Activated naive CD4-positive, alpha-beta T cell treated with anti-CD3 and anti-CD28 coated beads for 36 hours (primary cell): ENCODE results near the gene HABP2. TPM values are rescaled to one million over a fixed set of nuclear protein-coding genes. Genes with fewer than 3 reads are reported as not detected.

ENCODE experiments used
- CTCF ChIA-PET: fragments of 350-600 bp; sonication (Branson Sonifier 250); formaldehyde crosslinking; loops from one replicate; lab custom pipeline; 2021; ENCODE audit warnings: antibody characterized with exemption; lab: Charles Lee
- DNase-seq: peaks from one replicate; pipeline ENCODE4 v3.0.0-alpha.2; 2020
- H3K27ac Mint-ChIP-seq: one replicate; pipeline ENCODE4 v1.8.0; 2021; ENCODE audit warnings: mild to moderate bottlenecking, mixed read lengths
- H3K27me3 Mint-ChIP-seq: one replicate; pipeline ENCODE4 v1.8.0; 2021; ENCODE audit warnings: low read depth, mixed read lengths
- H3K36me3 Mint-ChIP-seq: one replicate; pipeline ENCODE4 v1.8.0; 2021; ENCODE audit warnings: low read depth, mixed read lengths
- H3K4me1 Mint-ChIP-seq: one replicate; pipeline ENCODE4 v1.8.0; 2021; ENCODE audit warnings: low read depth, mixed read lengths
- H3K4me3 Mint-ChIP-seq: one replicate; pipeline ENCODE4 v1.8.0; 2021; ENCODE audit warnings: mild to moderate bottlenecking, moderate library complexity, mixed read lengths
- H3K9me3 Mint-ChIP-seq: one replicate; pipeline ENCODE4 v1.8.0; 2021; ENCODE audit warnings: mixed read lengths
- intact Hi-C: fragments of 100-400 bp; cut with micrococcal nuclease; formaldehyde crosslinking; loops from one replicate; pipeline ENCODE4 v1.15.1; 2023
- total RNA-seq, 2 experiments: library from RNA; stranded (reverse); gene quantifications; one replicate each; pipeline ENCODE4 v1.2.3, GENCODE V29; 2021

The HABP2 gene
- total RNA-seq, 2 experiments from 2014 or later = not detected

DNA sequence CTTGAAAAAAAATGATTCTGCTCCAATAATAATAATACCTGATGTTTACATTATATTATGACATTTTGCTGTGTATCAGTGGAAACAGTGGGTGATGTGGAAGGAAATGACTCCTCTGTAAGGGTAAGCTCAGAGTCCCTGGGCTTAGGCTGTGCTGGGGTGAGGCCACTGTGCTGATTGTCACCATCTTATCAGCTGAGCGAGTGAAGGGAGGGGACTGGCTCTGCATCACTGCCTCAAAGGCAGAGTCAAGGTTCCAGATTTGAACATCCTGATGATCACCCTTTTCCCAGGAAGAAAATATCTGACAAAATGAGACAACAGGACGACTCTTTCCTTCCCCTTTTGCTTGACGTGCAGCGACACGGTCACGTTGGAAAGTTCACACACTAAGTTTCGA, 24.0 kb upstream of the HABP2 start:
- H3K9me3 Mint-ChIP-seq = no peaks in the 10 kb centered on the region
- intact Hi-C loops = no loop called here
- no peaks in the 10 kb centered on the region for H3K36me3 Mint-ChIP-seq
- H3K4me3 Mint-ChIP-seq = no peak overlapping the region
- CTCF ChIA-PET = no interaction called here
- peaks cover under 1% of the 10 kb centered on the region for H3K27me3 Mint-ChIP-seq
- no peaks in the 10 kb centered on the region for H3K4me1 Mint-ChIP-seq
- DNase-seq = no peak
- H3K27ac Mint-ChIP-seq = no peak overlapping the region

DNA sequence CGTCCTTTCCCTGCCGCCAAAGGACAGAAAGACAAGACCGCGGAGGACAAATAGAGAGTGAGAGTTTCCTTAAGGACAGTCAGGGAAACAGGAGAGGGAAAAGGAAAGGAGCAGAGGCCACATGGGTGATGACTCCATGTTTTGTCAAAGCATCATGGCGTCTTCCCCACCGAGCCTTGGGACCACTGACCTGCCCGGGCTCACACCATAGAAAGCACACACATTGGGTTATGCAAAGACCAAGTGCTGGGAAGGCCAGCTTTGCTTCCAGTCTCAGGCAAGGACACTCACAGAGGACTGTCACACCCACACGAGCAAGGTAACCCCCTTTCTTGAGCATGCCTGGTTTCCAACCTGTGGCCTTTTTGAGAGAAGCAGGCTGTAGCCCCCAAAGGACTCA, 23.3 kb upstream of the HABP2 start:
- Mint-ChIP-seq H3K9me3 (no peaks in the 10 kb centered on the region), H3K4me1 (no peaks in the 10 kb centered on the region), H3K27me3 (no peaks in the 10 kb centered on the region), H3K36me3 (no peaks in the 10 kb centered on the region), H3K4me3 (no peak overlapping the region), H3K27ac (no peak overlapping the region)
- no peak for DNase-seq
- CTCF ChIA-PET = no interaction called here
- intact Hi-C loops = no loop called here

DNA sequence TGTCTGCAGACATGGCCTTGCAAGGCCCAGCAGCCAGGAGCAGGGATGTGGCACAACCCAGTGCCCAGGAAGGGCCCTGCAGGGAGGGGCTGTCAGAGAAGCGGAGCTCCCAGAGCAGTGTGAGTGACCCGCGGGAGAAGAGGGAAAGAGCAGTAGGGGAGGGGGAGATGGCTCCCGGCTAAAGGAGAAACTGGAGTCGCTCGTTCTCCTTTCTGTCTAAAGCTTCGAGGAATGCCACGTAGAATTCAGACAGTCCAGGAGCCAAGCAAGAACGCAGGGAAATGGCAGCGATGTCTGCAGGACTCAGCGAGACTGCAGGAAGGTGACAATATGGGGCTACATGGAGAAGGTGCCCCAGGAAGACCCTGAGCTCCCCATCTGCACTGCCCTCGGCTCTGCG, 22.4 kb upstream of the HABP2 start:
- Mint-ChIP-seq H3K9me3 (peaks cover 4% of the 10 kb centered on the region), H3K36me3 (no peaks in the 10 kb centered on the region), H3K4me3 (no peak overlapping the region), H3K4me1 (no peaks in the 10 kb centered on the region), H3K27me3 (peaks cover 4% of the 10 kb centered on the region), H3K27ac (no peak overlapping the region)
- no peak for DNase-seq
- CTCF ChIA-PET = no interaction called here
- intact Hi-C loops = no loop called here

DNA sequence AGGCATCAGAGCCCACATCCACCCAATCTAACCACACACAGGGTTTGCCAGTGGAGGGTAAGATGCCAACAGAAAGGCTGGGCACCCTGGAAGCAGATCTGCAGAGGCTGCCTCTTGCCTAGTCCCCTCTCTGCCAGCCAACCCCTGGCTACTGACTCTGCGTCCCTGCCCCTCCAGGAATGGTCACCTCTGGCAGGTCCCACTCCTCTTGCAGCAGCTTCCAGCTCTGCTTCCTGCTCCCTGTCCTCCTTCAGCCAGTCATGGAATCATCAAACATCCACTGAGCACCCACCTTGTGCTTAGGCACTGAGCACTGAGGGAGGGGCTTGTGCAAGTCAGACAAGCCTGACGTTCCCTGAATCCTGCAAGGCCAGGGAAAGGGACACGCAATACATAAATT, 20.1 kb upstream of the HABP2 start:
- H3K36me3 Mint-ChIP-seq = no peaks in the 10 kb centered on the region

DNA sequence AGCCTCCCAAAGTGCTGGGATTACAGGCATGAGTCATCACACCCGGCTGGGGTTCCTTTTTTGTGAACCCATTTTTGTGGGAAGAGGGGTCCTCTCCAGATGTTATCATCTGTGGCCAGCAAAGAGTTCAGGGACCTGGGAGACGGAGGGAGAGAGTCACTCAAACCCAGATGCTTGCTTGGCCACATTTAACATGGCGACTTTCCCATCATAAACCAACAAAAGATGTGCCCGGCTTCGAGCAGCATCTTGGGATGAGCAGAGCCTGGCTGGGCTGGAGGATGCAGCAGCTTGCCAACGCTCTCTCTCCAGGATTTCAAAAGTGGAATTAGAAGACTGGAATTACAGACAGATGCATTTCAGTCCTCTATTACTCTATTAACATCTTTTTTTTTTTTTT, 19.1 kb upstream of the HABP2 start:
- no peaks in the 10 kb centered on the region for H3K36me3 Mint-ChIP-seq
- peaks cover 7% of the 10 kb centered on the region for H3K27me3 Mint-ChIP-seq
- no peak overlapping the region for H3K27ac Mint-ChIP-seq
- CTCF ChIA-PET = no interaction called here
- H3K4me3 Mint-ChIP-seq = no peak overlapping the region
- H3K9me3 Mint-ChIP-seq = peaks cover 4% of the 10 kb centered on the region
- intact Hi-C loops = no loop called here
- no peaks in the 10 kb centered on the region for H3K4me1 Mint-ChIP-seq
- no peak for DNase-seq

More for the DNA sequence above, 20.1 kb upstream of the HABP2 start:
- CTCF ChIA-PET = no interaction called here
- no peak for DNase-seq
- Mint-ChIP-seq H3K4me1 (no peaks in the 10 kb centered on the region), H3K27ac (no peak overlapping the region), H3K27me3 (peaks cover 7% of the 10 kb centered on the region), H3K4me3 (no peak overlapping the region), H3K9me3 (peaks cover 4% of the 10 kb centered on the region)
- intact Hi-C loops = no loop called here

DNA sequence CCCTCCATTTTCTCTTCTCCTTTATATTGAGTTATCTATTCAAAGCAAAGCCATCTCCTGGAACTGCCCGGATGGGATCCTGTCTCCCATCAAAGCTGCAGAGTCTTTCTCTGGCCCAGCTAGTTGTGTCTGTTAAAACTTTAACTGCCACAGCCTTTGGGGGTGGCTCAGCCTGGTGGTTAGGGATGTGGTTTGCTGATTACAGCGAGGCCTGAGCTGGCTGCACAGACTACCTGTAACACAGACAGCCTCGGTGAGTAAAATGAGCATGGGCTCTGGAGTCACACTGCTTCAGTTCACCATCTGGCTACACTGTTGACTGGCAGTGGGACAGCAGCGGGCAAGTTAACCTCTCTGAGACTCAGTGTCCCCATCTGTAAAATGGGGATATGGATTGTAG, 18.4 kb upstream of the HABP2 start:
- intact Hi-C loops = no loop called here
- peaks cover 4% of the 10 kb centered on the region for H3K9me3 Mint-ChIP-seq
- no peak overlapping the region for H3K4me3 Mint-ChIP-seq
- no peak overlapping the region for H3K27ac Mint-ChIP-seq
- H3K27me3 Mint-ChIP-seq = peaks cover 7% of the 10 kb centered on the region
- no peaks in the 10 kb centered on the region for H3K36me3 Mint-ChIP-seq
- no peak for DNase-seq
- CTCF ChIA-PET = no interaction called here
- H3K4me1 Mint-ChIP-seq = no peaks in the 10 kb centered on the region

DNA sequence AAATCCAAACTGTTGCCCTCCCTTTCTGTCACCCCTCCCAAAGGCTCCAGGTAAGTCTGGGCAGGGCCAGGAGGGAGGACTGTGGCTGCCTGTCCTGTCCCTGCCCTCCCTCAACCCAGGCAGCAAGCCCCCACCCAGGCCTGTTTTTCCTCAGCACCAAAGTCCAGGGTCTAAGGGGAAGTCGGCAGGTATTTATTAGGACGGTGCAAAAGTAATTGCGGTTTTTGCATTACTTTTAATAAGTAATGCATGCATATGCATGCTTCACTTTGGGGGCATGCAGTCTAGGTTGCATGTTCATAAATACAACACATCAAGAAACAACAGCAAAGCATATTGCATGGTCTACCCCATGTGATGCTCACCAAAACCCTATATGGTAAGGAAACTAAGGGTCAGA, 15.2 kb upstream of the HABP2 start:
- intact Hi-C loops = no loop called here
- Mint-ChIP-seq H3K9me3 (peaks cover 4% of the 10 kb centered on the region), H3K4me1 (no peaks in the 10 kb centered on the region), H3K27me3 (peaks cover 7% of the 10 kb centered on the region), H3K27ac (no peak overlapping the region), H3K36me3 (no peaks in the 10 kb centered on the region), H3K4me3 (no peak overlapping the region)
- CTCF ChIA-PET = no interaction called here
- DNase-seq = no peak

DNA sequence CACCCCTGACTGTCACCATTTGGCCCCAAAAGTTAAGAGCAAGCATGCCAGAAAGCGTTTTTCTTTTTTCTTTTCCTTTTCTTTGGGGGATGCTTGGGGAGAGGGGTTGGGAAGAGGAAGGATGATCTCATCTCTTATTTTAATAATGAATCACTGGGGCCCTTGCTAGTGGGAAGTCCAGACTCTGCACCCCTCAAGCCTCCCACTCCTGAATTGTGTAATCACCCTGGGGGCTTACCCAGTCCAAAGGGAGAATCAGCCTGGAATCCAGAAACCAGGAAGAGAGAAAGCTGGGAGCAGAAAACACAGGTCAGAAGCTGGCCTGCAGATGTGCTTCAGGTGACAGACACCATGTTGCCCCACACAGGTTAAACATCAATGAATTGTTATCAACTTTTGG, 14.7 kb upstream of the HABP2 start:
- Mint-ChIP-seq H3K4me1 (no peaks in the 10 kb centered on the region), H3K27me3 (peaks cover 7% of the 10 kb centered on the region), H3K4me3 (no peak overlapping the region), H3K27ac (no peak overlapping the region), H3K36me3 (no peaks in the 10 kb centered on the region), H3K9me3 (peaks cover 4% of the 10 kb centered on the region)
- intact Hi-C loops = no loop called here
- CTCF ChIA-PET = no interaction called here
- DNase-seq = no peak

DNA sequence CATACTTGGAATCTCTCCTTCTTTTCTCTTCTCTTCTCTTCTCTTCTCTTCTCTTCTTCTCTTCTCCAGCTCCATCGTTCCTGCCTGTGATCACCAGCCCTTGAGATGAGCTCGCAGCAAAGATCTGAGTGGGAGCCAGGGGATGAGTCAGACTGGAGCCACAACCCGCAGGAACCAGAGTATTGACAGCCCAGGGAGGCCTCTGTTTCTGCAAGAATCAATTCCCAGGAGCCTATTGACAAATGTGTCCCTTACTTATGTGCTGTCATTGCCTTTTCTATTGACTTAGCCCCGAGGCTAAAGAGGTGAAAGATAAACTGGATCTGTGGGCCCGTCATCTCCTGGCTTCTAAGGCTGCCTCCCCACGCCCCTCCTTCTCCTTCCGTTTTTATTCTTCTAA, 13.1 kb upstream of the HABP2 start:
- intact Hi-C loops = no loop called here
- peaks cover 7% of the 10 kb centered on the region for H3K27me3 Mint-ChIP-seq
- no peak overlapping the region for H3K4me3 Mint-ChIP-seq
- H3K36me3 Mint-ChIP-seq = no peaks in the 10 kb centered on the region
- peaks cover 4% of the 10 kb centered on the region for H3K9me3 Mint-ChIP-seq
- DNase-seq = no peak
- no peak overlapping the region for H3K27ac Mint-ChIP-seq
- no peaks in the 10 kb centered on the region for H3K4me1 Mint-ChIP-seq
- CTCF ChIA-PET = interaction anchor here (0.5 kb wide), 1 partner anchor 1230 kb away, joined by 3 read pairs; no protein-coding TSS in a partner anchor

DNA sequence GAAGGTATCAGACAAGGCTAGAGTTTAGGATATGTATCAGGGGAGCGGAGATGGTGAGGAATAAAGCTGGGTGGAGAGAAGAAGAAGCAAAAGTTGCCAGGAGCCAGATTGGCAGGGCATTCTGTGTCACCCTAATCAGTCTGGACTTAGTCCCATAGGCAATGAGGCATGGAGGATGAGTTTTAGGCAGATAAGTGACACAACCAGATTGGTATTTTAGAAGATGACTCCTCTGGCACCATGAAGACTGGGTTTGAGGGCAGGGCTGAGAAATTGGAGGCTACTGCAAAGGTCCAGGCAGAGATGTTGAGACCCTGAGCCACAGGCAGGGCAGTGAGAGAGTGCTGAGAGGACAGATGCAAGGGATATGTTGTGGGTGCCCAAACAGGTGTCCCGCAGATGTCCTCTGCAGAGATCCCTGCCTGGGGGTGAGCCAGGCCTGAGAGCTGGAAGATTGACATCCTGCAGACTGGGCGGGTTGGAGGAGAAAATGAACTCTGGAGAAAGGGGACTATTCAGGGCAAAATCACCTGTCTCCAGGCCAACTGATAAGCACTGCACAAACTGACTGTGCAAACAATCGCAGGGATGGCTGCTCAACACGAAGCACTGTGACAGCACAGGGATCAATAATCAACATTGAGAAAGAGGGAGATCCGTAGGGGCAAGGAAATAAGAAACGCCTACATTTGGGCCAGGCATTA, 11.9 kb upstream of the HABP2 start:
- Mint-ChIP-seq H3K4me3 (no peak overlapping the region), H3K9me3 (no peaks in the 10 kb centered on the region), H3K36me3 (no peaks in the 10 kb centered on the region), H3K27ac (no peak overlapping the region), H3K27me3 (peaks cover 2% of the 10 kb centered on the region), H3K4me1 (no peaks in the 10 kb centered on the region)
- intact Hi-C loops = no loop called here
- DNase-seq = no peak
- CTCF ChIA-PET = interaction anchor here (0.8 kb wide), 1 partner anchor 22 kb away, joined by 3 read pairs; no protein-coding TSS in a partner anchor

DNA sequence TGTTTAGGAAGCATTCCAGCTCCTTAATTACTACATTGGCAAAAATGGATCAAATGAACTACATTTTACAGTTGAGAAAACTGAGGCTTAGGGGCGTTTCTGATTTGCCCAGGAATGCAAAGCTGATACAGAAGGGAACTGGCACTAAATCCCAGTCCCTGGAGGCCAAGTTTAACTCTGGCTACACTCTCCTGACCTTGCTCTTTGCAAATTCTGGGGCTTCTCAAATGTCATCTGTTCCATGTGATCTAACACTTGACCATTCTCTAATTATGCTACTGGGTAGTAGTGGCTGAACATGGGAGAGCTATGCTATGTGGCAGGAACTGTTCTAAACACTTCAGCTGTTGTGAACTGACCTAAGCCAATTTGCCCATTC, 11.3 kb upstream of the HABP2 start:
- Mint-ChIP-seq H3K4me1 (no peaks in the 10 kb centered on the region), H3K27me3 (peaks cover 5% of the 10 kb centered on the region), H3K4me3 (no peak overlapping the region), H3K36me3 (no peaks in the 10 kb centered on the region), H3K27ac (no peak overlapping the region), H3K9me3 (no peaks in the 10 kb centered on the region)
- CTCF ChIA-PET = no interaction called here
- DNase-seq = no peak
- intact Hi-C loops = no loop called here

DNA sequence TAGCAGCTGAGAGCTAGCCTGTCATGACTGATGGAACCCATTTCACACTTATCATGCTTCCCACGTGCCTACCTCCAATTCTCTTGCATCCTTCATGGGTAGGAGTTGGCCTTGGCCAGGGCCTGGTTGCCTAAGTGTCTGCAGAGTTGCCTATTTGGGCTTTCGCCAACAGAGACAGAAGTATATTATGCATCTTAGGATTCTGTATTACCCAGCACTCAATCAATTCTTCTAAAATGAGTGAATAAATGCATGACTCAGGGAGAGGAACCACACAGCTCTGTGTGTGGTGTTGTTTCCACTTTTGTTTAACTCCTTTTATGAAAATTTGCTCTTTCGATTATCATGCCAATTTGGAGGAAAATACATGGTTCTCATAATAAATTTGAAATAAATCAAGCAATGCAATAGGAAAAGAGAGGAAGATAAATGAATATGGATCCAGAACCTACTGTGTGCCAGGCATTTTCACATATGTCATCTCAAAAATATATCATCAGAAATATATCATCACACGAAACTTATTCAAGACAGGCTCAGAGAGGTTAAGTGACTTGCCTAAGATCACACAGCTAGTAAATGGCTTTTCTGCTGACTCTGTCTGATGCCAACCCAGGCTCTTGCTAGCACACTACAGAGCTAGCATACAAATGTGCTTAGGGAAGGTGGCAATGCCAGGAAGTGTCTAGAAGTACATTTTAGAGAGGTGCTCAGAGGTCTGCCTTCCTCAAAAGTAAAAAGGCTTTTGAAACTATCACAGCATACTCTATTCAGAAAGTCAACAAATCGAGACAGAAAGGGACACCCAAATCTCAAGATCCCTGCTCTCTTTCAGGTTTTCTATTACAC, 9.5 kb upstream of the HABP2 start:
- H3K4me1 Mint-ChIP-seq = no peaks in the 10 kb centered on the region
- no peaks in the 10 kb centered on the region for H3K9me3 Mint-ChIP-seq
- H3K27me3 Mint-ChIP-seq = peaks cover 3% of the 10 kb centered on the region

DNA sequence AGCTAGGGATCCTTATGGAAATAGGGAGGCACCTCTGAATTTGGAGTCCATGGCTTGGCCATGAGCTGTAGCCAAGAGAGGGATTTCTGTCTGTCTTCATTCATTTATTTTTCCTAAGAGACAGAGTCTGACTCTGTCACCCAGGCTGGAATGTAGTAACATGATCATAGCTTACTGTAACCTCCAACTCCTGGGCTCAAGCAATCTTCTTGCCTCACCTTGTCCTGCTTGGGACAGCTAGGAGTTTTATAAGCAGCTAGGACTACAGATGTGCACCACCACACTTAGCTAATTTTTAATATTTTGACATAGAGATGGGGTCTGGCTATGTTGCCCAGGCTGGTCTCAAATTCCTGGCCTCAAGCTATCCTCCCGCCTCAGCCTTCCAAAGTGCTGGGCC, 8.5 kb upstream of the HABP2 start:
- no peaks in the 10 kb centered on the region for H3K4me1 Mint-ChIP-seq
- H3K9me3 Mint-ChIP-seq = no peaks in the 10 kb centered on the region
- CTCF ChIA-PET = interaction anchor here (1.4 kb wide), 1 partner anchor 19 kb away, joined by 3 read pairs; no protein-coding TSS in a partner anchor
- peaks cover 3% of the 10 kb centered on the region for H3K27me3 Mint-ChIP-seq
- no peak overlapping the region for H3K27ac Mint-ChIP-seq
- no peak for DNase-seq
- no peaks in the 10 kb centered on the region for H3K36me3 Mint-ChIP-seq
- H3K4me3 Mint-ChIP-seq = no peak overlapping the region
- intact Hi-C loops = no loop called here

More for the DNA sequence above, 9.5 kb upstream of the HABP2 start:
- no peak for DNase-seq
- H3K4me3 Mint-ChIP-seq = no peak overlapping the region
- H3K27ac Mint-ChIP-seq = no peak overlapping the region
- intact Hi-C loops = no loop called here
- CTCF ChIA-PET = no interaction called here
- no peaks in the 10 kb centered on the region for H3K36me3 Mint-ChIP-seq
